Nucleus accumbens (tissue), 56 donors: ENCODE data around the gene FAM107B.

Source experiments
- DNase-seq, 56 donors: peaks; one replicate each; lab custom pipeline; 2025; lab: John Stamatoyannopoulos, UW

Gene FAM107B

GRCh38 chr10:14565199-14565598, 209.5 kb downstream of the FAM107B start:
- no peak for DNase-seq

- DNase-seq, result no peak
Measured at GRCh38 chr10:14564268-14564744, 210.4 kb downstream of the FAM107B start.

- DNase-seq, result no peak
Measured at GRCh38 chr10:14563359-14563940, 211.2 kb downstream of the FAM107B start.

GRCh38 chr10:14563076-14563336, 211.7 kb downstream of the FAM107B start:
- DNase-seq, result no peak

- no peak for DNase-seq
Measured at GRCh38 chr10:14562218-14563075, 212.2 kb downstream of the FAM107B start.

GRCh38 chr10:14560791-14561765, 213.6 kb downstream of the FAM107B start:
- peak in 30 of 56 donors; percentile 11 to 64 (median 40) for DNase-seq

GRCh38 chr10:14560274-14560673, 214.4 kb downstream of the FAM107B start:
- peak in 2 of 56 donors; percentile 24 to 52 for DNase-seq

GRCh38 chr10:14558025-14558424, 216.7 kb downstream of the FAM107B start:
- DNase-seq, result no peak

- DNase-seq, result no peak
Measured at GRCh38 chr10:14557567-14557966, 217.1 kb downstream of the FAM107B start.

GRCh38 chr10:14556285-14556956, 218.3 kb downstream of the FAM107B start:
- DNase-seq, result peak in 5 of 56 donors; percentile 19 to 62 (median 38)

- DNase-seq, result no peak
Measured at GRCh38 chr10:14555807-14556206, 218.9 kb downstream of the FAM107B start.

- DNase-seq, result no peak
Measured at GRCh38 chr10:14554491-14555205, 220.0 kb downstream of the FAM107B start.

GRCh38 chr10:14554091-14554490, 220.6 kb downstream of the FAM107B start:
- no peak for DNase-seq

- no peak for DNase-seq
Measured at GRCh38 chr10:14553448-14553847, 221.2 kb downstream of the FAM107B start.

GRCh38 chr10:14552015-14552414, 222.7 kb downstream of the FAM107B start:
- no peak for DNase-seq

- no peak for DNase-seq
Measured at GRCh38 chr10:14550471-14550981, 224.2 kb downstream of the FAM107B start.

- peak in 4 of 56 donors; percentile 16 to 44 (median 32) for DNase-seq
Measured at GRCh38 chr10:14549496-14549895, 225.2 kb downstream of the FAM107B start.

GRCh38 chr10:14548970-14549369, 225.7 kb downstream of the FAM107B start:
- DNase-seq, result no peak

- DNase-seq, result no peak
Measured at GRCh38 chr10:14548474-14548873, 226.2 kb downstream of the FAM107B start.
